ENCODE data around the gene ZNF335.
"Not testable (repeated sequence)": the region's sequence is repeated elsewhere in the genome, so short reads cannot be mapped to it uniquely, and the experiment has no call there.

ZNF335 gene

DNA sequence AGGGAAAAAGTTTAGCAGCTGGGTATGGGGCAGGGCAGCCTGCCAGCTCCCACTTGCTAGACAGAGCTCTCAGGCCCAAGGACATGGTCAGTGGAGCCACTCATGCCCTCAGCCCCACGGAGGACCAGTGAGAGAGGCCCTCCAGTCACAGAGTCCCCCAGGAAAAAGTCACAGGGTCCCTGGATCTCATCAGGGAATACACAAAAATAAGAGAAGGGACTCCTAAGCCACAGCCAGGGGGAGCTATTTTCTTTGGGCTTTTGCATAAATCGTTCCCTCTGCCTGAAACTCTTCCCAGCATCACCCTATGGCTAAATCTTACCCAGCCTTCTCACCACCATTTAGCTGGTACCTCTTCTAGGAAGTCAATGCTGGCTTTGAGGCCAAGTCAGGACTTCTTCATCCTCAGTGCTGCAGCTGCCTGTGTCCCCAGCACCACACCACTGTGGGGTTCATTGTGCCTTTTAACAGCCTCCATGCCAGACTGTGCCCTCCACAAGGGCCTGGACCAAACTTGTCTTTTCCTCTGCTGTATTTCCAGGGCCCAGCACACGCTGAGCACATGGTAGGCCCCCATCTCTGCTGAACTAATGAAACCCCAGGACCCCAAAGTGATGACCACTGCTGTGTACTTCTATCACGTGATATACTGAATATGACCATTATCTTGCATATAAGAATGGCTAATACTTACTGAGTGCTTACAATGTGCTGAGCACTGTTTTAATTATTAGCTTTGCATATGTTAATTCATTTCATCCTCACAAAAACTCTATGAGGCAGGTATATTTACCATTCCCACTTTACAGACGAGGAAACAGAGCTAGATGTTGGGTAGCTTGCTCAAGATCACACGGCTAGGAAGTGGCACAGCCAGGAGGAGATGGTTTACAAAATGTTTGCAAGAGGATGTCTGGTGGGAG, 2.0 kb downstream of the ZNF335 start:
- DNase-seq (ENCODE audit: low spot score), result peak; percentile 84

DNA sequence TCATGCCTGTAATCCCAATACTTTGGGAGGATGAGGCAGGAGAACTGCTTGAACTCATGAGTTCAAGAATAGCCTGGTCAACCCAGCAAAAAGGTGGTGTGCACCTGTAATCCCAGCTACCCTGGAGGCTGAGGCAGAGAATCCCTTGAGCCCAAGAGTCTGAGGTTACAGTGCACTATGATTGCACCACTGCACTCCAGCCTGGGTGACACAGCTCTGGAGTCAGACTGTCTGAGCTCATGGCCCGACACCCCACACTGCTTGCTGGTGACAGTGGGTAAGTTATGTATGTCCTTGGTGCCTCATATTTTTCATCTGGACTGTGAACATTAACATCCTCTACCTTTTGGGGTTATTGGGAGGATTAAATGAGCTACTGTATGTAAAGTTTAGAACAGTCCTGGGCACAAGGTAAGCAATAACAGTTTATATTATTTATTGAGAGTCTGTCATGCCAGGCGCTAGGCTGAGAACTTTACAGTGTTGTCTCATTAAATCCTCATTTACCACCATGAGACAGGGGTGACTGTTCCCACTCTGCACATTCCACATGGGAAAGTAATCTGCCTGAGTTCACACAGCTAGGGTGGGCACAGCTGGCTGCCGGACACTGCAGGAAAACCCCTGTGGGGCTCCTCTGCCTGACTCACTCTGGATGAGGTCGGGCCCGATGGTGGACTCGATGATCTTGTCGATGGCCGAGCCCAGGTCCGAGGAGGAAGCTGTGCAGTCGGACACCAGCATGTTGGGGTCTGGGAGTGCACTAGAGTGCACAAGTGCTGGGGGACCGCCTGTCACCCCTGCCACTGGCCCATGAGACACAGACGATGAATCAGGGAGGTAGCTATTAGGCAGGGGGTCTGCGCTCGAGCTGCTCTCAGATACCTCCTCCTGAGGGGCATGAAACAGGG, 2.9 kb downstream of the ZNF335 start:
- no peak for DNase-seq (ENCODE audit: low spot score)

- DNase-seq (ENCODE audit: low spot score), result no peak
These were observed 3.8 kb downstream of the ZNF335 start for GRCh38 chr20:45968081-45968671.

GRCh38 chr20:45967551-45968080, 4.4 kb downstream of the ZNF335 start:
- DNase-seq (ENCODE audit: low spot score), result no peak

DNA sequence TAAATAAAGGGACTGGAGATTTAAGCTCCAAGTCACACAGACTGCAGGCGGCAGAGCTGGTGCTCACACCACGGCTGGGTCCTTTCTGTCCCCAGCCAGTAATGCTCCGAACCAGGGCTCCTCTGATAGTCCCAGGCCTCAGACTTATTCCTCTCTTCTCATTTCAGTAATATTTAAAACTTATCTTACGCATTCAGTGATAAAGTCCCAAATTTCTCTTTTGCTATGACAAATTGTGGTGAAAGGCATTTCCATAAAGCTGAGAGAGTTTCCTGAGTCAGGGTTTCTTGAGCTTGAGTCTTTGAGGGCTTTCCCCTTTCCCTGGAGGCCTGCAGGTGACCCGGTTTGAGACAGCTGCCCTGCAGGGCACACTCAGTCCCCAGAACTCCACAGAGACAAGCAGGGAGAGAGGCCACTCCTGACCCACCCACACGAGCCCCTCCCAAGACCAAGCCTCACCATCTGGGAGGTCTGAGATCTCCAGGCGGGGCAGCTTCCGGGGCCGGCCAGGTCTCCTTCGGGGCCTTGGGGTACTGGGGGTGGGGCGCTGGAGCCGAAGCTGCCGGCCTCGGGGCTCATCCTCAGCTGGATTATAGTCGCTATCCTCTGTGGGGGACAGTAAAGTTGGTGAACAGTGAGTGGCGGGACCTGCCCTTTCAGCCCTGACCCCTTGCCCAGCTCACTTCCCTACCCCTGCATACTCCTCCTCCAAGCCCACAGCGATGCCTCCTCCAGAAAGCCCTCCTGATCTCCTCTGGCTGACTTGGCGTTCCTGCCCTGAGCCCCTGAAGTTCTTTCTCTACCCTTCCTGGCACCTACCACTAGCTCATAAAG, 6.6 kb downstream of the ZNF335 start:
- no peak for DNase-seq (ENCODE audit: low spot score)

DNA sequence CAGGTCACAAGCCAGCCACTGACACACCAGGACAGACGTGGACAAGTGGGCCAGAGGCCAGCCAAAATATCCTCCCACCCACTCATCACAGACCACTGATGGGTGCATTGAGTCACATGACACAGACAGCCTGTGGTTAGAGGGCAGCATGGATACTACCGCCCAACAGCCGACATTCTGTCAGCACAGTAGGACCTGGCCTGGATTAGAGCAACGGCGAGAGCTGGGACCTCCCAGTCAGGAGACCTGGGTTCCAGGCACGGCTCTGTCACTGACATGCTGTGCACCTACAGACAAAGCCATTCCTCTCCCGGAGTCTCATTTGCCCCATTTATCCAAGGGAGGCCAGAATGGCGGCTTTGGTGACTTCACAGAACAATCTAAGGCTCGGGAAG, 8.0 kb downstream of the ZNF335 start:
- DNase-seq (ENCODE audit: low spot score), result no peak

GRCh38 chr20:45963059-45964005, 8.7 kb downstream of the ZNF335 start:
- DNase-seq (ENCODE audit: low spot score), result peak; percentile 85

DNA sequence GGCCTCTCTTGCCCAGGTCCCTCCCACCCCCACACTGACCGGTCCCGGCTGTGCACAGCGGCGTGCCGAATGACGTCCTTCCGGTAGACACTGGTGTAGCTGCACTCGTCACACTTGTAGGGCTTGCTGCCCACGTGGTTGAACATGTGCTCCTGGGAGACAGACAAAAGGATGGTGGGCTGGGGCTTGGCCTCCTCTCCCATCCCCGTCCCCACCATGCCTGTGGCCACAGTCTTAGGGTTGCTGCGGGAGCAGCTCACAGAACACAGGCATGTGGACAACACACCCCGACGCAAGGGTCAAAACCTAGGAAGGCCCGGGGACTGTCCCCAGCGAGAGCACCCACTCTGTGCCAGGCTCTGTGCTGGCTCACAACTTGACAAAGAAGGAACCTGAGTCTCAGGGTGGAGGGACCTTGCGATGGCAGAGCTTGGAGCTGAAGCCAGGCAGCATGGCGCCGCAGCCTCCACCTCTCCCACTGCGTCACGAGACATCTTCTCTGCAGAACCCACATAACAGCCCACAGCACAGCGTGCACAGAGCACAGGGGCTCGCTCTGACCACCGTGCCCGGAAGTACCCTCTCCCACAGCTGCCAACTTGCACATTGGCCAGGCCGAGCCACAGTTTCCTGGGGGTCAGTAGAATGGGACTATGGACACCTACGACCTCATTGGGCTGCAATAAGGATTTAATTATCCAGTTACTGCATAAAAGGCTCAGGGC, 9.8 kb downstream of the ZNF335 start:
- no peak for DNase-seq (ENCODE audit: low spot score)

GRCh38 chr20:45959956-45960630, 11.9 kb downstream of the ZNF335 start:
- no peak for DNase-seq (ENCODE audit: low spot score)

- no peak for DNase-seq (ENCODE audit: low spot score)
These were observed 12.9 kb downstream of the ZNF335 start for GRCh38 chr20:45959126-45959525.

GRCh38 chr20:45958593-45958992, 13.4 kb downstream of the ZNF335 start:
- no peak for DNase-seq (ENCODE audit: low spot score)

DNA sequence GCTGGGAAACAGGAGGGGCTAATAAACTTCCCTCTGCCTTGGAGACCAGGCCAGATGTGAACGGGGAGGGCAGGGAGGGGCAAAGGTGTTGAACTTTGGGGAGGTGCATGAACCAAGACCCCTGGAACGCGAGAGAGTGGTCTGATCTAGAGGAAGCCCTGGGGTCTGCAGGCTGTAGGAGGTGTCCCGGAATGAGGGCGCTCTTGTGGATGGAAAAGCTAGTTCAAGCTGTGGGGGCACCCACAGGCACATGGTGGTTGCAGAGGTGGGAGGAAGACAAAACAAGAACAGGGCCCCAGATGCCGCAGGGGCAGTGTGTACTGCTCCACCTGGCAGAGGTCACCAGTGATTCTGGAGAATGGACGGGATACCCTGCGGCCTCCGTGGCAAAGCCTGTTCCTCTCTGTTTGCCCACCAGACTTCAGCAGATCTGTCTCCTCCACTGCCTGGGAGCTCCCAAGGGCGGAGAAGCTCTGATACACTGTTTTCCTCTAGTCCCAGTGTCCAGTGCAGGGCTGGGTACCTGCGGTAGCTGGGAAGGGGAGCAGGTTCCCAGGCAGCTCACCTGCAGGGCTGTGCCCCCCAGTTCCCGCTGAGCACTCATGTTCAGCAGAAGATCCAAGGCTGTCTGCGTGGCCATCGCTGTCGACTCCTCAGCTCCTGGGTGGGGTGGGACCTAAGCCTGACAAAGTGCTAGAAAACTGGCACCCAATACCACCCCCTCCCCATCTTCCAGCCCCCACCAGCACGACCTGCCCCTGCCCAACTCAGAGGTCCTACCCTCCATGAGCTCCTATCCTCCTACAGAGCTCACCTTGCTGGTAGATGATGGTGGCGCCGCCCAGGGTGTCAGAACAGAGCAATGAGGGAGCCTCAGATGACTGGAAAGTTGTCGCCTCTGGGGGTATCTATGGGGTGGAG, 14.7 kb downstream of the ZNF335 start:
- no peak for DNase-seq (ENCODE audit: low spot score)

- DNase-seq (ENCODE audit: low spot score), result not testable (repeated sequence)
These were observed 15.7 kb downstream of the ZNF335 start for GRCh38 chr20:45956326-45956725.

GRCh38 chr20:45953672-45954071, 18.3 kb downstream of the ZNF335 start:
- no peak for DNase-seq (ENCODE audit: low spot score)

GRCh38 chr20:45952861-45953260, 19.1 kb downstream of the ZNF335 start:
- DNase-seq (ENCODE audit: low spot score), result no peak

DNA sequence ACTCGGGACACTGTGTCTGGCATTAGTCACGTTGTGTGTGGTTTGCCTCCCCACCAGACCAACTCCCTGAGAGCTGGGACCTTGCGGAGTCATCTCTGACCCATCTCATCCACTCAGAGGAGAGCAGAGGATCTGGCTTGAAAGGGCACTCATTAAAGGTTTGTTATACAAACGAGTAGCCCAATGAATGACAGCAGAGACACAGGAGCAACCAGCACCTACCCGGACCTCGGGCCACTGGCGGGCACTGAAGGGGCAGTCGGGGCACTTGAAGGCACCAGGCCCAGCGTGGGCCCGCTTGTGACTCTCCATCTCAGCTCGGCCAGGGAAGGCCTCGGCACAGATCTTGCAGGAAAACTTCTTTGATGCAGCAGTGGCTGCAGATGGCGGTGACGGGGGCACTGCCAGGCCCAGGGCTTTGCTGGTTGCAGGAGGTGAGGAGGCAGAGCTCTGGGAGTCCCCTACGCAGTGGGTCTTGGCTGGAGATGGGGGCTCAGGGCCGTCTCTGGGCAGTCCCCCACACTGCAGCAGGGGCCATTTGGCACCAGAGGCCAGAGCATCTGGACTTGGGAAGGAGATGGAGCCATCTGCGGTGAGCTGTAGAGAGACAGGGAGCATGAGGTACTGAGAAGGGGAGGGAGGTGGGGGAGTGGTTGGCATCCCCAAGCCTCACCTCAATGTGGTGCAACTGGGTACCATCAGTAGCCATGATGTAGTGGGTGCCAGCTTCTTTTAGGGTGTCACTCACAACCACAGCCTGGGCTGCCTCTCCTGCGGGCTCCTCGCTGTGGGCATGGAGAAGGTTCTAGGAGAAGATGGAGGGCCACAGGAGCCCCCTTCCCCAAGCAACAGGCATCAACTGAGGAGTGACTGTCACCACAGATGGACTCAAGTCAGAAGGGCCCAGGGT, 19.8 kb downstream of the ZNF335 start:
- no peak for DNase-seq (ENCODE audit: low spot score)

DNA sequence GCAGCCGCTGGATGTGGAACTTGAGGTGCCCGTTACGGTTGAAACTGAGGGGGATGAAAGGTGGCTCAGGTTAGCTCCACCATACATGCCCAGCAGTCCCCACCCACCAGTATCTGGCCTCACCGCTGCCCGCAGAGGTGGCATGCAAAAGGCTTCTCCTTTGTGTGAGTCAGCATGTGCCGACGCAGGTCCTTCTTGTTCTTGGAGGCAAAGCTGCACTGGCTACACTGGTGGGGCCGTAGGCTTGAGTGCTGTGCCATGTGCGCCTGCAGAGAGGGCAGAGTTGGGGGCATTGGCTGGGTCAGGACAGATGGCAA, 21.7 kb downstream of the ZNF335 start:
- DNase-seq (ENCODE audit: low spot score), result peak; percentile 28
